Measurements from ENCODE around the gene DOK6.

GRCh38 chr18:69674966-69675365 is 274.3 kb downstream of the DOK6 start:
- TF ChIP-seq CTCF (IDR thresholded peaks at IDR 0.05): no peak
- no peak for TF ChIP-seq POLR2AphosphoS5 (IDR thresholded peaks at IDR 0.05)

Measured in transverse colon (tissue), 4 donors.